ENCODE results near the gene POLR2L. TPM values are rescaled to one million over a fixed set of nuclear protein-coding genes. Genes with fewer than 3 reads are reported as not detected.

POLR2L gene
- 100 to 1,000 TPM; 121 to 134 TPM for total RNA-seq

GRCh38 chr11:842370-843002 is at the start of gene POLR2L, which contains the start of gene TSPAN4:
Gene POLR2L (minus strand): TSS chr11:842529. CDS start chr11:842508, 21 bp downstream.
Gene TSPAN4 (plus strand): TSS chr11:842852. CDS start chr11:850305, 7,453 bp downstream.
- DNase-seq, result peak; percentile 91
- Mint-ChIP-seq H3K27ac (peak within 1 kb of the TSS; percentile 85), H3K36me3 (peaks cover 11% of the 10 kb centered on the region), H3K9me3 (no peaks in the 10 kb centered on the region), H3K27me3 (no peaks in the 10 kb centered on the region), H3K4me1 (peaks cover 21% of the 10 kb centered on the region), H3K4me3 (peak within 1 kb of the TSS; percentile 86)

GRCh38 chr11:890794-891540 is 48.6 kb upstream of the POLR2L start:
- Mint-ChIP-seq H3K27ac (no peak overlapping the region), H3K9me3 (no peaks in the 10 kb centered on the region), H3K36me3 (peaks cover 10% of the 10 kb centered on the region), H3K27me3 (no peaks in the 10 kb centered on the region), H3K4me1 (no peaks in the 10 kb centered on the region), H3K4me3 (no peak overlapping the region)
- no peak for DNase-seq

GRCh38 chr11:889687-890475 is 47.6 kb upstream of the POLR2L start:
- Mint-ChIP-seq H3K4me1 (no peaks in the 10 kb centered on the region), H3K36me3 (peaks cover 14% of the 10 kb centered on the region), H3K27ac (no peak overlapping the region), H3K4me3 (no peak overlapping the region), H3K9me3 (no peaks in the 10 kb centered on the region), H3K27me3 (no peaks in the 10 kb centered on the region)
- no peak for DNase-seq

GRCh38 chr11:889257-889656 is 46.9 kb upstream of the POLR2L start:
- Mint-ChIP-seq H3K4me1 (no peaks in the 10 kb centered on the region), H3K4me3 (no peak overlapping the region), H3K36me3 (peaks cover 14% of the 10 kb centered on the region), H3K27me3 (no peaks in the 10 kb centered on the region), H3K9me3 (no peaks in the 10 kb centered on the region), H3K27ac (no peak overlapping the region)
- no peak for DNase-seq

- Mint-ChIP-seq H3K27ac (no peak overlapping the region), H3K27me3 (no peaks in the 10 kb centered on the region), H3K9me3 (no peaks in the 10 kb centered on the region), H3K36me3 (peaks cover 14% of the 10 kb centered on the region), H3K4me3 (no peak overlapping the region), H3K4me1 (no peaks in the 10 kb centered on the region)
- DNase-seq, result no peak
These were observed 46.2 kb upstream of the POLR2L start for GRCh38 chr11:888310-889212.

GRCh38 chr11:887589-887988 is 45.3 kb upstream of the POLR2L start:
- H3K4me3 Mint-ChIP-seq, result no peak overlapping the region

GRCh38 chr11:886568-886967 is 44.2 kb upstream of the POLR2L start:
- DNase-seq, result no peak
- Mint-ChIP-seq H3K4me1 (no peaks in the 10 kb centered on the region), H3K27me3 (no peaks in the 10 kb centered on the region)

More at GRCh38 chr11:887589-887988, 45.3 kb upstream of the POLR2L start:
- Mint-ChIP-seq H3K4me1 (no peaks in the 10 kb centered on the region), H3K27ac (no peak overlapping the region), H3K9me3 (no peaks in the 10 kb centered on the region), H3K36me3 (peaks cover 14% of the 10 kb centered on the region), H3K27me3 (no peaks in the 10 kb centered on the region)
- no peak for DNase-seq

GRCh38 chr11:884578-885070 is 42.3 kb upstream of the POLR2L start:
- H3K27me3 Mint-ChIP-seq, result no peaks in the 10 kb centered on the region
- H3K4me1 Mint-ChIP-seq, result no peaks in the 10 kb centered on the region

More at GRCh38 chr11:886568-886967, 44.2 kb upstream of the POLR2L start:
- Mint-ChIP-seq H3K4me3 (no peak overlapping the region), H3K36me3 (peaks cover 19% of the 10 kb centered on the region), H3K27ac (no peak overlapping the region), H3K9me3 (no peaks in the 10 kb centered on the region)

GRCh38 chr11:883527-883926 is 41.2 kb upstream of the POLR2L start:
- peaks cover 22% of the 10 kb centered on the region for H3K36me3 Mint-ChIP-seq
- H3K9me3 Mint-ChIP-seq, result no peaks in the 10 kb centered on the region
- no peaks in the 10 kb centered on the region for H3K4me1 Mint-ChIP-seq
- no peak overlapping the region for H3K4me3 Mint-ChIP-seq
- no peak overlapping the region for H3K27ac Mint-ChIP-seq
- H3K27me3 Mint-ChIP-seq, result no peaks in the 10 kb centered on the region
- no peak for DNase-seq

More at GRCh38 chr11:884578-885070, 42.3 kb upstream of the POLR2L start:
- Mint-ChIP-seq H3K4me3 (no peak overlapping the region), H3K36me3 (peaks cover 19% of the 10 kb centered on the region), H3K9me3 (no peaks in the 10 kb centered on the region), H3K27ac (no peak overlapping the region)
- DNase-seq, result no peak

GRCh38 chr11:882596-882995 is 40.3 kb upstream of the POLR2L start:
- Mint-ChIP-seq H3K27me3 (no peaks in the 10 kb centered on the region), H3K4me1 (no peaks in the 10 kb centered on the region), H3K27ac (no peak overlapping the region), H3K36me3 (peaks cover 22% of the 10 kb centered on the region), H3K9me3 (no peaks in the 10 kb centered on the region), H3K4me3 (no peak overlapping the region)
- no peak for DNase-seq

GRCh38 chr11:880447-880846 is 38.1 kb upstream of the POLR2L start:
- no peaks in the 10 kb centered on the region for H3K27me3 Mint-ChIP-seq
- H3K4me3 Mint-ChIP-seq, result no peak overlapping the region
- no peaks in the 10 kb centered on the region for H3K9me3 Mint-ChIP-seq
- peaks cover 15% of the 10 kb centered on the region for H3K36me3 Mint-ChIP-seq
- H3K27ac Mint-ChIP-seq, result no peak overlapping the region
- no peaks in the 10 kb centered on the region for H3K4me1 Mint-ChIP-seq
- DNase-seq, result no peak

GRCh38 chr11:877565-877964 is 35.2 kb upstream of the POLR2L start:
- peak; percentile 33 for DNase-seq
- peaks cover 12% of the 10 kb centered on the region for H3K36me3 Mint-ChIP-seq
- no peaks in the 10 kb centered on the region for H3K27me3 Mint-ChIP-seq
- no peaks in the 10 kb centered on the region for H3K4me1 Mint-ChIP-seq
- H3K27ac Mint-ChIP-seq, result no peak overlapping the region
- H3K4me3 Mint-ChIP-seq, result no peak overlapping the region
- H3K9me3 Mint-ChIP-seq, result no peaks in the 10 kb centered on the region

- Mint-ChIP-seq H3K36me3 (peaks cover 8% of the 10 kb centered on the region), H3K4me3 (no peak overlapping the region), H3K9me3 (no peaks in the 10 kb centered on the region), H3K27me3 (no peaks in the 10 kb centered on the region), H3K27ac (no peak overlapping the region), H3K4me1 (no peaks in the 10 kb centered on the region)
- DNase-seq, result no peak
These were observed 34.2 kb upstream of the POLR2L start for GRCh38 chr11:876545-876944.

- H3K27me3 Mint-ChIP-seq, result no peaks in the 10 kb centered on the region
- H3K27ac Mint-ChIP-seq, result no peak overlapping the region
- H3K4me3 Mint-ChIP-seq, result no peak overlapping the region
- H3K4me1 Mint-ChIP-seq, result no peaks in the 10 kb centered on the region
- no peaks in the 10 kb centered on the region for H3K9me3 Mint-ChIP-seq
- peaks cover 8% of the 10 kb centered on the region for H3K36me3 Mint-ChIP-seq
- DNase-seq, result no peak
These were observed 33.5 kb upstream of the POLR2L start for GRCh38 chr11:875769-876301.

All from activated naive CD8-positive, alpha-beta T cell treated with anti-CD3 and anti-CD28 coated beads for 36 hours (primary cell).